HuH-7.5 (cell line): ENCODE measurements around the gene EFTUD2.

Source experiments
- DNase-seq: peaks from one replicate; pipeline ENCODE4 v3.0.0; 2011; ENCODE audit warnings: low spot score

The EFTUD2 gene

GRCh38 chr17:44925731-44926697, 26.8 kb upstream of the EFTUD2 start:
- no peak for DNase-seq

GRCh38 chr17:44924107-44924544, 24.9 kb upstream of the EFTUD2 start:
- DNase-seq = no peak

GRCh38 chr17:44922746-44923470, 23.7 kb upstream of the EFTUD2 start:
- no peak for DNase-seq

- no peak for DNase-seq
These were observed 22.9 kb upstream of the EFTUD2 start for GRCh38 chr17:44922136-44922535.

- no peak for DNase-seq
These were observed 22.1 kb upstream of the EFTUD2 start for GRCh38 chr17:44921122-44921882.

GRCh38 chr17:44920565-44920940, 21.3 kb upstream of the EFTUD2 start:
- no peak for DNase-seq

- peak; percentile 92 for DNase-seq
These were observed 20.8 kb upstream of the EFTUD2 start for GRCh38 chr17:44919885-44920564.

- no peak for DNase-seq
These were observed 20.2 kb upstream of the EFTUD2 start for GRCh38 chr17:44919411-44919810.

- DNase-seq = no peak
These were observed 18.8 kb upstream of the EFTUD2 start for GRCh38 chr17:44918006-44918405.

- DNase-seq = no peak
These were observed 18.2 kb upstream of the EFTUD2 start for GRCh38 chr17:44917456-44917855.

- DNase-seq = no peak
These were observed 17.6 kb upstream of the EFTUD2 start for GRCh38 chr17:44916781-44917241.

GRCh38 chr17:44915862-44916780, 16.9 kb upstream of the EFTUD2 start:
- no peak for DNase-seq

- no peak for DNase-seq
These were observed 16.1 kb upstream of the EFTUD2 start, which contains the start of gene GFAP for GRCh38 chr17:44915321-44915726. GFAP (minus strand) TSS chr17:44915500; CDS start chr17:44915486, 14 bp downstream.

- no peak for DNase-seq
These were observed 15.5 kb upstream of the EFTUD2 start for GRCh38 chr17:44914698-44915271.

- DNase-seq = no peak
These were observed 14.9 kb upstream of the EFTUD2 start for GRCh38 chr17:44914148-44914547.

GRCh38 chr17:44913676-44914075, 14.4 kb upstream of the EFTUD2 start:
- DNase-seq = no peak

- no peak for DNase-seq
These were observed 13.7 kb upstream of the EFTUD2 start for GRCh38 chr17:44912763-44913544.

GRCh38 chr17:44911133-44912001, 12.1 kb upstream of the EFTUD2 start:
- peak; percentile 88 for DNase-seq
